NCI-H2081 treated with DMSO at 0.1 percent for 48 hours (cell line): ENCODE results near the gene CPNE2.

ENCODE experiments used
- DNase-seq: peaks from one replicate; lab custom pipeline; 2025; lab: John Stamatoyannopoulos, UW

The CPNE2 gene

GRCh38 chr16:57192720-57193486 lies 100.5 kb downstream of the CPNE2 start:
- DNase-seq, result no peak

GRCh38 chr16:57194512-57194911 lies 102.1 kb downstream of the CPNE2 start:
- no peak for DNase-seq

DNA sequence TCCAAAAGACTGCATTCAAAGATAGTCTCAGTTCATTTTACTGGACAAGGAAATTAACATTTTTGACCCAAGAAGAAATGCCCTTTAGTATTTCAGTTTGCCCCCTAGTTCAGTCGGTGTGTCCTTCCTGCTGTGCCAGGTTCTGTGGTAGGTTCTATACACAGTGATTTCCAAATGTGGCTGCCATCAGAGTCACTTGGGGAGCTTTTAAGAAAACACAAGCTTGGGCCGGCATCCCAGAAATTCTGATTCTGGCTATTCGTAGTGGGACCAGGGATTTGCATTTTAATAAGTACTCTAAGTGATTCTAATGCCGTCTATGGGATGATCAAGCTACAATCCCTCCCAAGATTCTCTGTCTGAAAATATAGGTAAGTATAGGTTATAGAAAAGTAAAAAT lies 103.9 kb downstream of the CPNE2 start:
- DNase-seq, result no peak

- DNase-seq, result no peak
Observed at GRCh38 chr16:57196753-57197152, 104.4 kb downstream of the CPNE2 start.
